HepG2 (cell line): Measurements from ENCODE around the gene LEPROT. TPM values are rescaled to one million over a fixed set of nuclear protein-coding genes. Genes with fewer than 3 reads are reported as not detected.

Experiments
- ATF7-NPFF ChIP-seq: sonication (generic); formaldehyde crosslinking; IDR thresholded peaks from 2 replicates; pipeline ENCODE4 v1.8.1; 2023; ENCODE audit warnings: mild to moderate bottlenecking, low read depth, missing genetic modification reagents, moderate library complexity
- DZIP1 ChIP-seq: sonication (generic); formaldehyde crosslinking; IDR thresholded peaks from 2 replicates; pipeline ENCODE4 v1.5.0; 2020; ENCODE audit warnings: mild to moderate bottlenecking, missing genetic modification reagents
- FOXO1 ChIP-seq: sonication (generic); formaldehyde crosslinking; IDR thresholded peaks from 2 replicates; pipeline ENCODE4 v1.4.0; 2020; ENCODE audit warnings: missing genetic modification reagents
- HNRNPK ChIP-seq: fragments of 200-400 bp; formaldehyde crosslinking; IDR thresholded peaks from 2 replicates; pipeline ENCODE4 v1.6.1; 2018; ENCODE audit warnings: low read length, low read depth, moderate library complexity, mild to moderate bottlenecking; ENCODE audit not compliant: poor library complexity, severe bottlenecking
- IRX3 ChIP-seq: sonication (generic); formaldehyde crosslinking; IDR thresholded peaks from 2 replicates; pipeline ENCODE4 v1.8.1; 2023; ENCODE audit warnings: mild to moderate bottlenecking, low read depth, missing genetic modification reagents, borderline replicate concordance
- MEIS2 ChIP-seq: sonication (generic); formaldehyde crosslinking; IDR thresholded peaks from 2 replicates; pipeline ENCODE4 v1.9.0; 2021; ENCODE audit warnings: mild to moderate bottlenecking, missing genetic modification reagents
- PAWR ChIP-seq: sonication (generic); formaldehyde crosslinking; IDR thresholded peaks from 2 replicates; pipeline ENCODE4 v1.4.0; 2020; ENCODE audit warnings: missing genetic modification reagents, mild to moderate bottlenecking, borderline replicate concordance
- RNF2 ChIP-seq: fragments of 450-650 bp; conservative IDR thresholded peaks from 2 replicates; pipeline ENCODE4 v1.6.1; 2016; ENCODE audit warnings: low read depth
- SMAD3 ChIP-seq: sonication (generic); formaldehyde crosslinking; IDR thresholded peaks from 2 replicates; pipeline ENCODE4 v1.4.0; 2020; ENCODE audit warnings: missing genetic modification reagents
- SP2 ChIP-seq: sonication (generic); formaldehyde crosslinking; IDR thresholded peaks from 2 replicates; pipeline ENCODE4 v1.5.1; 2020; ENCODE audit warnings: mild to moderate bottlenecking, missing genetic modification reagents
- SRSF1 ChIP-seq: fragments of 200-400 bp; formaldehyde crosslinking; optimal IDR thresholded peaks from 2 replicates; pipeline ENCODE3; 2017; ENCODE audit warnings: mild to moderate bottlenecking, low read depth, low read length, moderate library complexity
- TBX3 ChIP-seq: fragments of 450-650 bp; IDR thresholded peaks from 2 replicates; pipeline ENCODE4 v1.6.1; 2017; ENCODE audit warnings: antibody characterized with exemption, mild to moderate bottlenecking, inconsistent platforms, borderline replicate concordance
- ZBTB20 ChIP-seq: sonication (generic); formaldehyde crosslinking; IDR thresholded peaks from 2 replicates; pipeline ENCODE4 v1.8.1; 2023; ENCODE audit warnings: missing genetic modification reagents, low read depth, mild to moderate bottlenecking, borderline replicate concordance
- ZFP37 ChIP-seq: sonication (generic); formaldehyde crosslinking; IDR thresholded peaks from 2 replicates; pipeline ENCODE4 v1.4.0; 2020; ENCODE audit warnings: missing genetic modification reagents, borderline replicate concordance
- ZMAT3 ChIP-seq: sonication (generic); formaldehyde crosslinking; conservative IDR thresholded peaks from 2 replicates; pipeline ENCODE4 v1.7.0; 2021; ENCODE audit warnings: missing genetic modification reagents
- ZNF276 ChIP-seq: sonication (generic); formaldehyde crosslinking; IDR thresholded peaks from 2 replicates; pipeline ENCODE4 v1.4.0; 2020; ENCODE audit warnings: mild to moderate bottlenecking, low read depth, missing genetic modification reagents
- ZNF343 ChIP-seq: sonication (generic); formaldehyde crosslinking; IDR thresholded peaks from 2 replicates; pipeline ENCODE4 v1.4.0; 2020; ENCODE audit warnings: mild to moderate bottlenecking, missing genetic modification reagents
- ZNF605 ChIP-seq: sonication (generic); formaldehyde crosslinking; IDR thresholded peaks from 2 replicates; pipeline ENCODE4 v1.8.0; 2022; ENCODE audit warnings: mild to moderate bottlenecking, missing genetic modification reagents
- ZNF619 ChIP-seq: sonication (generic); formaldehyde crosslinking; IDR thresholded peaks from 2 replicates; pipeline ENCODE4 v1.4.0; 2020; ENCODE audit warnings: mild to moderate bottlenecking, missing genetic modification reagents
- polyA plus RNA-seq, 8 experiments: library from polyadenylated mRNA; depleted of rRNA in 3 of 8; stranded (reverse) in 7 of 8; unstranded in 1 of 8; fragments of >200 nt; fragmentation: Illumina TruSeq in 4 of 8; extraction: Trizol in 4 of 8; gene quantifications; 2 replicates each; pipeline versions ENCODE4 v1.2.1 to v1.2.3, GENCODE V29; 2011 to 2016; ENCODE audit warnings: low read depth in 4 of 8, missing spikeins in 1 of 8, mixed read lengths in 1 of 8; ENCODE audit not compliant: insufficient read depth in 1 of 8
- total RNA-seq, 5 experiments: library from RNA; depleted of rRNA; stranded (reverse); fragments of >200 nt; fragmentation: Illumina TruSeq; extraction: Trizol; gene quantifications; 2 replicates each; pipeline ENCODE4 v1.2.3, GENCODE V29; 2016; ENCODE audit warnings: low read depth in 1 of 5
- TF ChIP-seq, protein P1 (sequence below): IDR thresholded peaks from 2 replicates; pipeline ENCODE4 v1.6.1; 2016; ENCODE audit warnings: mild to moderate bottlenecking
- TF ChIP-seq, protein P2 (sequence below): sonication (generic); formaldehyde crosslinking; IDR thresholded peaks from 2 replicates; pipeline ENCODE4 v1.4.0; 2020; ENCODE audit warnings: missing genetic modification reagents, low read depth, mild to moderate bottlenecking, borderline replicate concordance
- TF ChIP-seq, protein P3 (sequence below): IDR thresholded peaks from 2 replicates; pipeline ENCODE4 v1.6.1; 2016

Gene LEPROT
- total and polyA plus RNA-seq, 2 of the 13 experiments (the other 11 are each of a cell fraction or from before 2014, with no cell fraction given) = 36.8 to 51.4 TPM

DNA sequence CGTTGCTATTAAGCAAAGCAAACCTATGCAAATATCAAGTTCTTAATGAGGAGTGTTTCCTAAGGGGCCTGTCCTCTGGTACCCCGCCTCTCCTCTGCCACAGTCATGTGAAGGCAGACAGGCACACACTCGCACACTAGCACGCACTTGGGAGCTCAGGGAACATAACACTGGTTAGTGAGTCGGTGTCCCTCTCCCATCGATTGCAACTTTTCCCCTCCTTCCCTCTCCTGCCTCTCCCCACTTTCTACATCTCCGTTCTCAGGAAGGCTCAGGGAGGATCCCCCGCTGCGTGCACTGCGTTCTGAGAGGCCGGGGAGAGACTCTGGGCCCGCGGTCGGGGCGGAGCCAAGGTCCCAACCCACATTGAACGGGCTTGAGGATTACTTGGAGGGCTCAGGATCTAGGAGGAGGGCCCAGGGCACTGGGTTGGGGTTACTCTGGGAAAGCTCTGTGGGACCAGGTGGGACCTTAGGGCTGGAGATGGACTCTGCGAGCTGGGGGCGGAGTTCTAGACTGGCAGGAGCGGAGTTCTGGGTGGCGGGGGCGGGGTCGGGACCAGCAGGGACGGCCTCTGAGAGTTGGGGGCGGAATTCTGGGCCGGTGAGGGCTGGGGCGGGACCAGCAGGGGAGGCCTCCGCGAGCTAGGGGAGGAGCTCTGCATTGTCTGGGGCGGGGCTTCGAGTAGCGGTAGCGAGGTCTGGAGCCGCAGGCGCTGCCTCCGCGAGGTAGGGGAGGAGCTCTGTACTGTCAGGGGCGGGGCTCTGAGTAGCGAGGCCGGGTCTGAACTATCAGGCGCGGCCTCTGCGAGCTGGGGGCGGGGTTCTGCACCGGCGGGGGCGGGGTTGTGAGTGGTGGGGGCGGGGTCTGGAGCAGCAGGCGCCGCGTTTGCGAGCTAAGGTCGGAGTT lies 533 bp upstream of the LEPROT start (continued):
- TF ChIP-seq DZIP1 (no peak), MEIS2 (CRISPR knock-in tag) (no peak), ZBTB20 (CRISPR knock-in tag) (0 out of 2 replicates have a peak, but pooled peaks have one; percentile 46), PAWR (CRISPR knock-in tag) (0 out of 2 replicates have a peak, but pooled peaks have one; percentile 71), SRSF1 (no peak), ZNF276 (no peak), ZNF605 (CRISPR knock-in tag) (peak; percentile 83), SP2 (no peak), HNRNPK (no peak), ZMAT3 (CRISPR knock-in tag) (no peak), ATF7-NPFF (CRISPR knock-in tag) (no peak), ZNF619 (CRISPR knock-in tag) (no peak), ZFP37 (CRISPR knock-in tag) (no peak), RNF2 (no peak), ZNF343 (CRISPR knock-in tag) (0 out of 2 replicates have a peak, but pooled peaks have one; percentile 55), FOXO1 (CRISPR knock-in tag) (no peak), IRX3 (CRISPR knock-in tag) (no peak), SMAD3 (no peak), TBX3 (no peak)
- TF ChIP-seq, protein P1, sequence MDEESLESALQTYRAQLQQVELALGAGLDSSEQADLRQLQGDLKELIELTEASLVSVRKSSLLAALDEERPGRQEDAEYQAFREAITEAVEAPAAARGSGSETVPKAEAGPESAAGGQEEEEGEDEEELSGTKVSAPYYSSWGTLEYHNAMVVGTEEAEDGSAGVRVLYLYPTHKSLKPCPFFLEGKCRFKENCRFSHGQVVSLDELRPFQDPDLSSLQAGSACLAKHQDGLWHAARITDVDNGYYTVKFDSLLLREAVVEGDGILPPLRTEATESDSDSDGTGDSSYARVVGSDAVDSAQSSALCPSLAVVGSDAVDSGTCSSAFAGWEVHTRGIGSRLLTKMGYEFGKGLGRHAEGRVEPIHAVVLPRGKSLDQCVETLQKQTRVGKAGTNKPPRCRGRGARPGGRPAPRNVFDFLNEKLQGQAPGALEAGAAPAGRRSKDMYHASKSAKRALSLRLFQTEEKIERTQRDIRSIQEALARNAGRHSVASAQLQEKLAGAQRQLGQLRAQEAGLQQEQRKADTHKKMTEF (CRISPR knock-in tag) = no peak
- TF ChIP-seq, protein P2, sequence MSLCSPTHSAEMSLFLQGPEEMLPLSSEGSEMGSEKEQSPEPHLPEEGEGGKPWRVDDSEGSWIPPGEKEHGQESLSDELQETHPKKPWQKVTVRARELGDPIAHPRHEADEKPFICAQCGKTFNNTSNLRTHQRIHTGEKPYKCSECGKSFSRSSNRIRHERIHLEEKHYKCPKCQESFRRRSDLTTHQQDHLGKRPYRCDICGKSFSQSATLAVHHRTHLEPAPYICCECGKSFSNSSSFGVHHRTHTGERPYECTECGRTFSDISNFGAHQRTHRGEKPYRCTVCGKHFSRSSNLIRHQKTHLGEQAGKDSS (CRISPR knock-in tag) = peak; percentile 40; the same call in 1 of the 2 replicates
- TF ChIP-seq, protein P3, sequence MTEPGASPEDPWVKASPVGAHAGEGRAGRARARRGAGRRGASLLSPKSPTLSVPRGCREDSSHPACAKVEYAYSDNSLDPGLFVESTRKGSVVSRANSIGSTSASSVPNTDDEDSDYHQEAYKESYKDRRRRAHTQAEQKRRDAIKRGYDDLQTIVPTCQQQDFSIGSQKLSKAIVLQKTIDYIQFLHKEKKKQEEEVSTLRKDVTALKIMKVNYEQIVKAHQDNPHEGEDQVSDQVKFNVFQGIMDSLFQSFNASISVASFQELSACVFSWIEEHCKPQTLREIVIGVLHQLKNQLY (CRISPR knock-in tag) = no peak
